Measurements from ENCODE around the gene TUB.

Gene TUB

DNA sequence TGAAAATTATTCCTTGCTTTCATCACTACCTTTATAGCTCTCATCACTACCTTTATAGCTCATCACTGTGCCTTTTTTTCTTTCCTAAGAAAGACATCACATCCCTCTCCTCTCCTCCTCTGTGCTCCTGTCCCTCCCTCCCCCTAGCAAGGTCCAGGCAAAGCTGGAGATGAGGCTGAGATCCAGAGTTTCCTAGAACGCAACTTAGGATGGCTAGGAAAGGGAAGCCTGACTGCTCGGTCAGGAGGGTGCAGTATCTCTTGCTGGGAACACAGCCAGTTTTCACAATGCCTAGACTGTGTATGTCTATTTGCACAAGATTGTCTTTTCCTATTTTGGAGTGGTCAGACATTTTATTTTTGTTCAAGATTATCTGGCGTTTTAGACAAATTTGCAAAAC lies 24.7 kb downstream of the TUB start:
- TF ChIP-seq, protein P1, sequence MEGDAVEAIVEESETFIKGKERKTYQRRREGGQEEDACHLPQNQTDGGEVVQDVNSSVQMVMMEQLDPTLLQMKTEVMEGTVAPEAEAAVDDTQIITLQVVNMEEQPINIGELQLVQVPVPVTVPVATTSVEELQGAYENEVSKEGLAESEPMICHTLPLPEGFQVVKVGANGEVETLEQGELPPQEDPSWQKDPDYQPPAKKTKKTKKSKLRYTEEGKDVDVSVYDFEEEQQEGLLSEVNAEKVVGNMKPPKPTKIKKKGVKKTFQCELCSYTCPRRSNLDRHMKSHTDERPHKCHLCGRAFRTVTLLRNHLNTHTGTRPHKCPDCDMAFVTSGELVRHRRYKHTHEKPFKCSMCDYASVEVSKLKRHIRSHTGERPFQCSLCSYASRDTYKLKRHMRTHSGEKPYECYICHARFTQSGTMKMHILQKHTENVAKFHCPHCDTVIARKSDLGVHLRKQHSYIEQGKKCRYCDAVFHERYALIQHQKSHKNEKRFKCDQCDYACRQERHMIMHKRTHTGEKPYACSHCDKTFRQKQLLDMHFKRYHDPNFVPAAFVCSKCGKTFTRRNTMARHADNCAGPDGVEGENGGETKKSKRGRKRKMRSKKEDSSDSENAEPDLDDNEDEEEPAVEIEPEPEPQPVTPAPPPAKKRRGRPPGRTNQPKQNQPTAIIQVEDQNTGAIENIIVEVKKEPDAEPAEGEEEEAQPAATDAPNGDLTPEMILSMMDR (IDR thresholded peaks at IDR 0.05; ENCODE audit: insufficient read depth, missing control alignments) = no peak
- DNase-seq (ENCODE audit: insufficient read length, low spot score) (no peak), FAIRE-seq (no peak)

- TF ChIP-seq, protein P1 (IDR thresholded peaks at IDR 0.05; ENCODE audit: insufficient read depth, missing control alignments) = no peak
- DNase-seq (ENCODE audit: insufficient read length, low spot score) = no peak
- no peak for FAIRE-seq
These were observed 25.7 kb downstream of the TUB start for GRCh38 chr11:8106679-8107078.

- TF ChIP-seq, protein P1 (IDR thresholded peaks at IDR 0.05; ENCODE audit: insufficient read depth, missing control alignments) = no peak
- DNase-seq (ENCODE audit: insufficient read length, low spot score) (no peak), FAIRE-seq (no peak)
These were observed 26.6 kb downstream of the TUB start for GRCh38 chr11:8107642-8108041.

DNA sequence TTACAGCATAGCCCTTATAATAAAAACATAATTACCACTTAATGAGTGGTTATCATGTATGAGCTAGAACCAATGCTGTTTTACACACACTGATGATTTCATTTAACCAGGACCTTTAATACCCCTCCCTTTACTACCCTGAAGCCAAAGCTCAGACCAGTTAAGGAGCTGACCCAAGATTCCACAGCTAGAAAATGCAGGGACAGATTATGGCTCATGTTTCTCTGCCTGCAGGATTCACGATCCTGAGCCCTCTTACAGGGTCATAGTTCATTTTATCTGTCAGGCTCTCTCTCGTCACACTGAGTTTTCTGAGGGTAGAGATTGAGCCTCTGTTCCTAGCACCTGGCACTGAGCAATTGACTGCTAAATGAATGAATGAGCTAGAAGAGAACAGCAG lies 27.4 kb downstream of the TUB start:
- FAIRE-seq (no peak), DNase-seq (ENCODE audit: insufficient read length, low spot score) (no peak)
- TF ChIP-seq, protein P1 (IDR thresholded peaks at IDR 0.05; ENCODE audit: insufficient read depth, missing control alignments) = no peak

DNA sequence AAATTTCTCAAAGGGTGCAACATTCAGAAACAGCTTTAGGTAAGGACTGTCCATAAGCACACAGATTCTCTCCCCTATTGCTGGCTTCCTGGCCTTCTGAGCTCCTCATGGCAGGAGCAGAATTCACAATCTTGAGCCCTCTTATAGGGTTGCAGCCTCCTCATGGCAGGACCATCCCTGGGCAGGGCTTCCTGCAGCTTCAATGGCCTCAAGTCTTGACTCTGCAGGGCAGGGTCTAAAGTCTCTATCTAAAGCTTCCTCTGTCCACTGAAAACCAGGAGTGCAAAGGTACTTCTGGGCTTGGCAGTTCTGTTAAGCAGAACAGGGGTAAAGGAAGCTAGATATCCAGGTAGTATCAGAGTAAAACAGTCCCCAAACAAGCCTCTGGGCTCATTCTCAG lies 28.7 kb downstream of the TUB start:
- DNase-seq (ENCODE audit: insufficient read length, low spot score) (no peak), FAIRE-seq (no peak)
- TF ChIP-seq, protein P1 (IDR thresholded peaks at IDR 0.05; ENCODE audit: insufficient read depth, missing control alignments) = no peak

DNA sequence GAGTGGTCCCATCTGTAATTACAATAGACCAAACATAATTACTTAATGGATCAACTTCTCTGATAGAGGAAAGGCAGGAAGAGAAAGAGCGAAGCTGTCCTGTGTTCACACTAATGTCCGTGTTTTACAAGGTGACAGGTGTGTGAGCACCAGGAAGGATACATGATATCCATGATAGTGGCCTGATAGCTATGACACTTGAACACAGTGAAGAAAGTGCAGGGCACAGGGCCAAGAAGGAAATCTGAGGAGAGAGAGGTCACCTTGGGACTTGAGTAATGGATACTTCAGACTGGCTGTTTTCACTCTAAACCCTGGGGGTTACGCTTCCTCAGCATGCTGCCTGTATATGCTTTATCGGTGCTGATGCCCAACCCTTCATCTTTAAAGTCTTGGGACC lies 29.4 kb downstream of the TUB start:
- no peak for FAIRE-seq

GRCh38 chr11:8111636-8112035 lies 30.6 kb downstream of the TUB start:
- FAIRE-seq (no peak), DNase-seq (ENCODE audit: insufficient read length, low spot score) (no peak)
- TF ChIP-seq, protein P1 (IDR thresholded peaks at IDR 0.05; ENCODE audit: insufficient read depth, missing control alignments) = no peak

More for the DNA sequence above, 29.4 kb downstream of the TUB start:
- no peak for DNase-seq (ENCODE audit: insufficient read length, low spot score)
- TF ChIP-seq, protein P1 (IDR thresholded peaks at IDR 0.05; ENCODE audit: insufficient read depth, missing control alignments) = no peak
